BLaER1 (cell line): Measurements from ENCODE around the gene HSPG2.
A peak's percentile ranks its signal among the peaks of the same experiment; 100 is the strongest.

ENCODE experiments used
- H3K27ac ChIP-seq: shearing (Covaris generic); formaldehyde crosslinking; 2 replicates; pipeline ENCODE4 v1.8.1; 2022
- H3K27me3 ChIP-seq: shearing (Covaris generic); formaldehyde crosslinking; 2 replicates; pipeline ENCODE4 v1.8.1; 2022
- H3K36me3 ChIP-seq: shearing (Covaris generic); formaldehyde crosslinking; 2 replicates; pipeline ENCODE4 v1.8.1; 2022
- H3K4me1 ChIP-seq: shearing (Covaris generic); formaldehyde crosslinking; 2 replicates; pipeline ENCODE4 v1.8.1; 2022
- H3K4me2 ChIP-seq: shearing (Covaris generic); formaldehyde crosslinking; 2 replicates; pipeline ENCODE4 v1.8.1; 2022
- H3K4me3 ChIP-seq: shearing (Covaris generic); formaldehyde crosslinking; 2 replicates; pipeline ENCODE4 v1.8.1; 2022
- H3K9ac ChIP-seq: shearing (Covaris generic); formaldehyde crosslinking; 2 replicates; pipeline ENCODE4 v1.8.1; 2022
- H3K9me3 ChIP-seq: shearing (Covaris generic); formaldehyde crosslinking; 2 replicates; pipeline ENCODE4 v1.8.1; 2022
- H4K20me1 ChIP-seq: shearing (Covaris generic); formaldehyde crosslinking; 2 replicates; pipeline ENCODE4 v1.8.1; 2022
- Cebpa-rat ChIP-seq: shearing (Covaris generic); IDR thresholded peaks from 2 replicates; pipeline ENCODE4 v1.8.1; 2022

HSPG2 gene

GRCh38 chr1:21818656-21819055 lies 118.5 kb downstream of the HSPG2 start:
- Histone ChIP-seq H3K9me3 (no peaks in the 10 kb centered on the region), H3K4me1 (peaks cover 59% of the 10 kb centered on the region), H3K4me3 (no peak overlapping the region), H4K20me1 (no peaks in the 10 kb centered on the region), H3K4me2 (peak overlapping the region; percentile 34; the same call in 1 of the 2 replicates), H3K27me3 (no peaks in the 10 kb centered on the region), H3K27ac (no peak overlapping the region), H3K9ac (no peak overlapping the region), H3K36me3 (peaks cover 27% of the 10 kb centered on the region)
- TF ChIP-seq Cebpa-rat, result no peak

GRCh38 chr1:21816602-21817302 lies 120.4 kb downstream of the HSPG2 start:
- peak overlapping the region; percentile 87 for H3K27ac ChIP-seq
- H3K9me3 ChIP-seq, result no peaks in the 10 kb centered on the region
- H3K4me2 ChIP-seq, result peak overlapping the region; percentile 81
- no peaks in the 10 kb centered on the region for H3K27me3 ChIP-seq
- H3K4me3 ChIP-seq, result no peak overlapping the region
- H3K36me3 ChIP-seq, result peaks cover 12% of the 10 kb centered on the region
- no peak for TF ChIP-seq Cebpa-rat
- no peaks in the 10 kb centered on the region for H4K20me1 ChIP-seq
- H3K9ac ChIP-seq, result no peak overlapping the region
- peaks cover 68% of the 10 kb centered on the region for H3K4me1 ChIP-seq

- no peak for TF ChIP-seq Cebpa-rat
- no peak overlapping the region for H3K4me3 ChIP-seq
- no peaks in the 10 kb centered on the region for H3K27me3 ChIP-seq
- H3K27ac ChIP-seq, result peak overlapping the region; percentile 87
- H3K9ac ChIP-seq, result peak overlapping the region; percentile 70; the same call in 1 of the 2 replicates
- H3K36me3 ChIP-seq, result peaks cover 4% of the 10 kb centered on the region
- H3K9me3 ChIP-seq, result no peaks in the 10 kb centered on the region
- H3K4me2 ChIP-seq, result peak overlapping the region; percentile 81
- H3K4me1 ChIP-seq, result peaks cover 75% of the 10 kb centered on the region
- no peaks in the 10 kb centered on the region for H4K20me1 ChIP-seq
Measured at GRCh38 chr1:21815724-21816321, 121.3 kb downstream of the HSPG2 start.

DNA sequence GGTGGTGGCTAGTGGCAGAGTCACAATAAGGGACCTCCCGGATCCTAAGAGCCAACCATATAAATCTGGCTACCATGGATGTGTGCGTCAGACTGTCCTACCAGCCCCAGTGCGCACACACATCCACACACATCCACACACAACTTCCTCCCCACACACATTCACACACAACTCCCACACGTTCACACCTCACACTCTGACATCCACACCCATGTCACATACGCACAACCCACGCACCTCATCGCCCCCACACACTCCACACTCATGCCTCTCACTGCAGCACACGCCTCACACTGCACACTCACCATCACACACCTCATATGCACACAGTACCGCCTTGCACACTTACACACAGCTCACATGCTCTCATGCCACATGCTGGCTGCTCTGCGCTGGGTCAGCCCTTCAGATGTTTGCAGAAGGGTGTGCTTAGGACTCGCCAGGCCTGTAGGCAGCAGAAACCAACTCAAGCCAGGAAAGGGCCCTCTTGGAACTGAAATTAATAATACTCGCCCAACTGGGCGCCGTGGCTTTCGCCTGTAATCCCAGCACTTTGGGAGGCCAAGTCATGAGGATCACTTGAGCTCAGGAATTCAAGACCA lies 122.0 kb downstream of the HSPG2 start:
- peak overlapping the region; percentile 60 for H3K4me3 ChIP-seq
- no peak for TF ChIP-seq Cebpa-rat
- H3K27me3 ChIP-seq, result no peaks in the 10 kb centered on the region
- peaks cover 75% of the 10 kb centered on the region for H3K4me1 ChIP-seq
- peak overlapping the region; percentile 81 for H3K4me2 ChIP-seq
- peak overlapping the region; percentile 70 for H3K9ac ChIP-seq
- H3K9me3 ChIP-seq, result no peaks in the 10 kb centered on the region
- H3K36me3 ChIP-seq, result no peaks in the 10 kb centered on the region
- H3K27ac ChIP-seq, result peak overlapping the region; percentile 87
- no peaks in the 10 kb centered on the region for H4K20me1 ChIP-seq

DNA sequence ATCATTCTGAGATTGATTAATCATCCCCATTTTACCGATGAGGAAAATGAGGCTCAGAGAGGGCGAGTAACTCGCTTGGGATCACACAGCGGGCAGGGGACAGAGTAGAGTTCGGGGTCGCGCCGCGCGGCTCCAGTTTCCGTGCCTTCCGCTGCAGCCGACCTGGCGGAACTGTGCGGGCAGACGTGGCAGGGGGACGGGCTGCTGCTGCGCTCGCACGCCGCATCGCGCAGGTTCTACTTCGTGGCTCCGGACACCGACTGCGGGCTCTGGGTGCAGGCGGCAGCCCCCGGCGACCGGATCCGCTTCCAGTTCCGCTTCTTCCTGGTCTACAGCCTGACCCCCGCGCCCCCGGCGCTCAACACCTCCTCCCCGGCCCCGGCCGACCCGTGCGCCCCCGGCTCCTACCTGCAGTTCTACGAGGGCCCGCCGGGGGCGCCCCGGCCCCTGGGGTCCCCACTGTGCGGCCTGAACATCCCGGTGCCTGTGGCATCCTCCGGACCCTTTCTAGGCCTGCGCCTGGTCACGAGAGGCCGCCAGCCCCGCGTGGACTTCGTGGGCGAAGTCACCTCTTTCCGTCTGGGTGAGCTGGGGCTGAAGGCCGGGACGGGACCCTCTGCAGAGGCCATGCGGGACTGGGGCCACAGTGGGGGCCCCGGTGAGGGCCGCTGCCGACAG lies 122.7 kb downstream of the HSPG2 start:
- peaks cover 75% of the 10 kb centered on the region for H3K4me1 ChIP-seq
- peak overlapping the region; percentile 60 for H3K4me3 ChIP-seq
- H4K20me1 ChIP-seq, result no peaks in the 10 kb centered on the region
- peak overlapping the region; percentile 87 for H3K27ac ChIP-seq
- peak overlapping the region; percentile 81 for H3K4me2 ChIP-seq
- no peaks in the 10 kb centered on the region for H3K36me3 ChIP-seq
- H3K9me3 ChIP-seq, result no peaks in the 10 kb centered on the region
- peak overlapping the region; percentile 70 for H3K9ac ChIP-seq
- no peak for TF ChIP-seq Cebpa-rat
- no peaks in the 10 kb centered on the region for H3K27me3 ChIP-seq

DNA sequence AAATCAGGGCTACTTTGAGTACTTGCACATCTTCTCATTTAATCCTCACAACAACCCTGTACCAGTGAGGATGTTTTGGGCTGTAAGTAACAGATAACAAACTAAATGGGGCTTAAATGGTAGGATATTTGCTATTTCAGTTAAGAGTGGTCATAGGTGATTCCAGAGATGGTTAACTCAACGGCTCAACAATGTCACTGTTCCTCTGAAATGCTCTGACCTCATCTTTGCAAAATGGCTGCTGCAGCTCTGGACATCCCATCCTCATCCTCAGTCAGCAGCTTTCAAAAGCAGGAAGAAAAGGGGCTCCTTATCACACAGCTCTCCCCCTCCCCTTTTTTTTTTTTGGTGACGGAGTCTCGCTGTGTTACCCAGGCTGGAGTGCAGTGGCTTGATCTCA lies 123.6 kb downstream of the HSPG2 start:
- Histone ChIP-seq H3K27ac (no peak overlapping the region), H3K9me3 (no peaks in the 10 kb centered on the region), H3K4me2 (peak overlapping the region; percentile 81), H4K20me1 (no peaks in the 10 kb centered on the region), H3K4me1 (peaks cover 70% of the 10 kb centered on the region), H3K9ac (peak overlapping the region; percentile 70; the same call in 1 of the 2 replicates), H3K36me3 (no peaks in the 10 kb centered on the region), H3K4me3 (peak overlapping the region; percentile 60), H3K27me3 (no peaks in the 10 kb centered on the region)
- no peak for TF ChIP-seq Cebpa-rat

- 0 out of 2 replicates have a peak within 1 kb of the TSS, but pooled peaks have one; percentile 5 for H3K9ac ChIP-seq
Measured at GRCh38 chr1:21811875-21812305, 125.2 kb downstream of the HSPG2 start, which contains the start of gene LDLRAD2. LDLRAD2 (plus strand) TSS chr1:21812265; CDS start chr1:21812452, 187 bp downstream.

GRCh38 chr1:21804536-21804935 lies 132.6 kb downstream of the HSPG2 start:
- H3K4me3 ChIP-seq, result no peak overlapping the region
- H3K36me3 ChIP-seq, result no peaks in the 10 kb centered on the region
- no peaks in the 10 kb centered on the region for H3K9me3 ChIP-seq
- no peaks in the 10 kb centered on the region for H4K20me1 ChIP-seq
- H3K4me2 ChIP-seq, result no peak overlapping the region
- H3K4me1 ChIP-seq, result no peaks in the 10 kb centered on the region
- H3K27ac ChIP-seq, result no peak overlapping the region
- no peak for TF ChIP-seq Cebpa-rat
- no peaks in the 10 kb centered on the region for H3K27me3 ChIP-seq
- no peak overlapping the region for H3K9ac ChIP-seq

More at GRCh38 chr1:21811875-21812305, 125.2 kb downstream of the HSPG2 start, which contains the start of gene LDLRAD2:
- Histone ChIP-seq H3K9me3 (no peaks in the 10 kb centered on the region), H4K20me1 (no peaks in the 10 kb centered on the region), H3K27me3 (no peaks in the 10 kb centered on the region), H3K4me3 (no peak within 1 kb of the TSS), H3K4me2 (peak within 1 kb of the TSS; percentile 72), H3K27ac (peak within 1 kb of the TSS; percentile 43), H3K4me1 (peaks cover 53% of the 10 kb centered on the region), H3K36me3 (no peaks in the 10 kb centered on the region)
- TF ChIP-seq Cebpa-rat, result no peak

DNA sequence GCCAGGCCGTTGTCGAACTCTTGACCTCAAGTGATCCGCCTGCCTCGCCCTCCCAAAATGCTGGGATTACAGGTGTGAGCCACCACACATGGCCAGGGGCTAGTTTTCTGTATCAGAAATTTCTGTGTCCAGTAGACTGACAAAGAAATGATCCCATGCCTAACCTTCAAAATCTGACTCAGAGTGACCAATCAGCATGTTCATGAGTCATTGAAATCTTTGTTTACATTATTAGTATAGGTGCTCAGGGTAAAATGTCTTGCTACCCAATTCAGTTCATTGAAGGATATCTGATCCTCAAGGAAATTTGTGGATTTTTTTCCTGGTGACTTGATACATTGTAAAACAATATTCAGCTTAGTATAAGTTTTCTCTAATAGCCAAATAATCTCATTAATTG lies 136.0 kb downstream of the HSPG2 start:
- Histone ChIP-seq H3K27me3 (no peaks in the 10 kb centered on the region), H3K4me1 (no peaks in the 10 kb centered on the region), H3K4me2 (no peak overlapping the region), H4K20me1 (no peaks in the 10 kb centered on the region), H3K27ac (no peak overlapping the region), H3K9ac (no peak overlapping the region), H3K4me3 (no peak overlapping the region), H3K36me3 (no peaks in the 10 kb centered on the region), H3K9me3 (no peaks in the 10 kb centered on the region)
- TF ChIP-seq Cebpa-rat, result no peak
